Measurements from ENCODE around the gene DIP2B. TPM values are rescaled to one million over a fixed set of nuclear protein-coding genes. Genes with fewer than 3 reads are reported as not detected.
A peak's percentile ranks its signal among the peaks of the same experiment; 100 is the strongest.

DIP2B gene
- total RNA-seq, 1 experiment from 2014 or later, result 26.1 TPM

GRCh38 chr12:50504798-50505674, at the start of gene DIP2B (continued):
- peak; percentile 40; the same call in 1 of the 2 replicates for TF ChIP-seq ERG (CRISPR knock-in tag; IDR thresholded peaks at IDR 0.05)
- TF ChIP-seq CBFB (CRISPR knock-in tag; IDR thresholded peaks at IDR 0.05; ENCODE audit: low read depth), result 0 out of 2 replicates have a peak, but pooled peaks have one; percentile 26
- TF ChIP-seq ZNF219 (CRISPR knock-in tag; IDR thresholded peaks at IDR 0.05; ENCODE audit: borderline replicate concordance), result no peak
- peak; percentile 80 for TF ChIP-seq ESRRA (CRISPR knock-in tag; IDR thresholded peaks at IDR 0.05; ENCODE audit: borderline replicate concordance)
- no peak for TF ChIP-seq EMX1 (CRISPR knock-in tag; IDR thresholded peaks at IDR 0.05)
- peak; percentile 93 for TF ChIP-seq ETV6 (CRISPR knock-in tag; IDR thresholded peaks at IDR 0.05)
- TF ChIP-seq NFATC4 (CRISPR knock-in tag; IDR thresholded peaks at IDR 0.05), result no peak
- TF ChIP-seq TEAD1 (CRISPR knock-in tag; IDR thresholded peaks at IDR 0.05), result peak; percentile 70; the same call in 1 of the 2 replicates
- TF ChIP-seq ZNF416 (CRISPR knock-in tag; IDR thresholded peaks at IDR 0.05), result no peak; the same call in 1 of the 2 replicates
- TF ChIP-seq MXD4 (CRISPR knock-in tag; IDR thresholded peaks at IDR 0.05; ENCODE audit: borderline replicate concordance), result no peak
- peak; percentile 78; the same call in 1 of the 2 replicates for TF ChIP-seq MYBL2 (CRISPR knock-in tag; IDR thresholded peaks at IDR 0.05)
- TF ChIP-seq FOXP1 (CRISPR knock-in tag; IDR thresholded peaks at IDR 0.05; ENCODE audit: borderline replicate concordance), result peak; percentile 71; the same call in 1 of the 2 replicates
- TF ChIP-seq RORB (CRISPR knock-in tag; IDR thresholded peaks at IDR 0.05), result no peak
- no peak for TF ChIP-seq ZMAT4 (CRISPR knock-in tag; IDR thresholded peaks at IDR 0.05)
- TF ChIP-seq FOXJ3 (CRISPR knock-in tag; IDR thresholded peaks at IDR 0.05; ENCODE audit: borderline replicate concordance), result no peak
- no peak for TF ChIP-seq OVOL2 (CRISPR knock-in tag; IDR thresholded peaks at IDR 0.05; ENCODE audit: borderline replicate concordance)
- TF ChIP-seq E2F1 (CRISPR knock-in tag; IDR thresholded peaks at IDR 0.05), result 0 out of 2 replicates have a peak, but pooled peaks have one; percentile 32
- no peak for TF ChIP-seq ATF2 (CRISPR knock-in tag; IDR thresholded peaks at IDR 0.05; ENCODE audit: borderline replicate concordance, low read depth)
- TF ChIP-seq ZBTB21 (CRISPR knock-in tag; IDR thresholded peaks at IDR 0.05; ENCODE audit: borderline replicate concordance), result 0 out of 2 replicates have a peak, but pooled peaks have one; percentile 19
- TF ChIP-seq ZBTB43 (CRISPR knock-in tag; IDR thresholded peaks at IDR 0.05), result no peak
- TF ChIP-seq ZNF671 (CRISPR knock-in tag; IDR thresholded peaks at IDR 0.05), result no peak
- TF ChIP-seq ZNF263 (CRISPR knock-in tag; IDR thresholded peaks at IDR 0.05; ENCODE audit: low read depth), result no peak
- no peak for TF ChIP-seq TCF7 (CRISPR knock-in tag; IDR thresholded peaks at IDR 0.05; ENCODE audit: low read depth)
- no peak for TF ChIP-seq STAT6 (CRISPR knock-in tag; conservative IDR thresholded peaks at IDR 0.05; ENCODE audit: low read depth)
- TF ChIP-seq ZNF138 (CRISPR knock-in tag; conservative IDR thresholded peaks at IDR 0.05), result peak; percentile 61; the same call in 1 of the 2 replicates
- TF ChIP-seq ARID4B (CRISPR knock-in tag; IDR thresholded peaks at IDR 0.05; ENCODE audit: borderline replicate concordance), result peak; percentile 61; the same call in 1 of the 2 replicates
